ENCODE results near the gene FASTK. TPM values are rescaled to one million over a fixed set of nuclear protein-coding genes. Genes with fewer than 3 reads are reported as not detected.
A peak's percentile ranks its signal among the peaks of the same experiment; 100 is the strongest.

Gene FASTK
- 54.2 TPM for total RNA-seq
- long read RNA-seq, transcript FASTK-213 (9 exons, 1,826 nt): minor isoform, 6 of 140 reads
- long read RNA-seq, transcript FASTK-201 (10 exons, 1,827 nt): major isoform, 31 of 140 reads
- long read RNA-seq, transcript FASTK-202 (9 exons, 1,402 nt): minor isoform, 8 of 140 reads
- long read RNA-seq, partial matches to known transcripts: 30 of 140 reads
- long read RNA-seq, other reads (novel, unspliced or antisense): 56 of 140 reads

- Histone ChIP-seq H3K4me1 (peaks cover 50% of the 10 kb centered on the region), H3K36me3 (peaks cover 9% of the 10 kb centered on the region), H3K27ac (peak within 1 kb of the TSS; percentile 88), H3K9me3 (no peaks in the 10 kb centered on the region), H3K4me3 (peak within 1 kb of the TSS; percentile 78), H3K27me3 (no peaks in the 10 kb centered on the region)
- DNase-seq: peak; percentile 95
- ATAC-seq: peak; percentile 91
- intact Hi-C loops (cut with DNase I): no loop called here
- no peak for TF ChIP-seq CTCF (IDR thresholded peaks at IDR 0.05)
Observed at GRCh38 chr7:151080522-151081169, at the start of gene FASTK. Gene FASTK (minus strand): TSS chr7:151080809. CDS start chr7:151080766, 43 bp downstream.

- Histone ChIP-seq H3K4me1 (no peaks in the 10 kb centered on the region), H3K27ac (no peak overlapping the region), H3K9me3 (no peaks in the 10 kb centered on the region), H3K27me3 (no peaks in the 10 kb centered on the region), H3K4me3 (no peak overlapping the region), H3K36me3 (peaks cover 79% of the 10 kb centered on the region)
- no peak for DNase-seq
- ATAC-seq: no peak
- TF ChIP-seq CTCF (IDR thresholded peaks at IDR 0.05): no peak
- intact Hi-C loops (cut with DNase I): no loop called here
Observed at GRCh38 chr7:151129960-151130591, 49.5 kb upstream of the FASTK start.

- intact Hi-C loops (cut with DNase I): no loop called here
- DNase-seq: no peak
Observed at GRCh38 chr7:151129117-151129959, 48.7 kb upstream of the FASTK start.

GRCh38 chr7:151128716-151129115 lies 48.1 kb upstream of the FASTK start:
- intact Hi-C loops (cut with DNase I): no loop called here
- TF ChIP-seq CTCF (IDR thresholded peaks at IDR 0.05): no peak
- Histone ChIP-seq H3K4me1 (no peaks in the 10 kb centered on the region), H3K9me3 (no peaks in the 10 kb centered on the region), H3K4me3 (no peak overlapping the region), H3K27me3 (no peaks in the 10 kb centered on the region), H3K36me3 (peaks cover 79% of the 10 kb centered on the region), H3K27ac (no peak overlapping the region)
- DNase-seq (no peak), ATAC-seq (no peak)

More at GRCh38 chr7:151129117-151129959, 48.7 kb upstream of the FASTK start:
- H3K4me1 ChIP-seq: no peaks in the 10 kb centered on the region
- H3K9me3 ChIP-seq: no peaks in the 10 kb centered on the region
- ATAC-seq: no peak
- no peak overlapping the region for H3K27ac ChIP-seq
- TF ChIP-seq CTCF (IDR thresholded peaks at IDR 0.05): no peak
- peaks cover 79% of the 10 kb centered on the region for H3K36me3 ChIP-seq
- no peaks in the 10 kb centered on the region for H3K27me3 ChIP-seq
- H3K4me3 ChIP-seq: no peak overlapping the region

GRCh38 chr7:151128144-151128543 lies 47.5 kb upstream of the FASTK start:
- DNase-seq (no peak), ATAC-seq (no peak)
- Histone ChIP-seq H3K9me3 (no peaks in the 10 kb centered on the region), H3K4me3 (no peak overlapping the region), H3K27me3 (no peaks in the 10 kb centered on the region), H3K27ac (no peak overlapping the region), H3K4me1 (no peaks in the 10 kb centered on the region), H3K36me3 (peaks cover 79% of the 10 kb centered on the region)
- intact Hi-C loops (cut with DNase I): no loop called here
- TF ChIP-seq CTCF (IDR thresholded peaks at IDR 0.05): no peak

Measured in upper lobe of right lung (tissue), 1 donor.